IMR-90 (cell line): ENCODE results near the gene SLC39A11.

Source experiments
- CEBPB ChIP-seq: IDR thresholded peaks from 2 replicates; pipeline ENCODE4 v1.6.1; 2012; ENCODE audit warnings: low read depth, low read length, improper control_type of control experiment
- CTCF ChIP-seq: conservative IDR thresholded peaks from 2 replicates; pipeline ENCODE4 v1.5.1; 2012; ENCODE audit warnings: mild to moderate bottlenecking, low read depth, low read length, improper control_type of control experiment
- MAFK ChIP-seq: IDR thresholded peaks from 2 replicates; pipeline ENCODE4 v1.6.1; 2012; ENCODE audit warnings: low read depth, low read length, improper control_type of control experiment
- NFE2L2 ChIP-seq: fragments of 150-350 bp; IDR thresholded peaks from 2 replicates; pipeline ENCODE4 v1.6.1; 2016; ENCODE audit warnings: low read depth, mild to moderate bottlenecking, low read length
- POLR2A ChIP-seq: IDR thresholded peaks from 2 replicates; pipeline ENCODE4 v1.6.1; 2012; ENCODE audit warnings: mild to moderate bottlenecking, low read depth, low read length
- RAD21 ChIP-seq: IDR thresholded peaks from 2 replicates; pipeline ENCODE4 v1.6.1; 2012; ENCODE audit warnings: low read length, improper control_type of control experiment
- RCOR1 ChIP-seq: IDR thresholded peaks from 2 replicates; pipeline ENCODE4 v1.6.1; 2012; ENCODE audit warnings: mild to moderate bottlenecking, low read length, improper control_type of control experiment; ENCODE audit not compliant: insufficient replicate concordance
- SMC3 ChIP-seq: fragments of 150-350 bp; IDR thresholded peaks from 2 replicates; pipeline ENCODE4 v1.6.1; 2016; ENCODE audit warnings: low read depth, mild to moderate bottlenecking, antibody characterized with exemption, low read length, moderate library complexity
- USF2 ChIP-seq: fragments of 150-350 bp; IDR thresholded peaks from 2 replicates; pipeline ENCODE4 v1.6.1; 2017; ENCODE audit warnings: mild to moderate bottlenecking, antibody characterized with exemption, low read length, low read depth

GRCh38 chr17:72662827-72663190 lies 429.7 kb downstream of the SLC39A11 start:
- TF ChIP-seq CTCF (no peak), RAD21 (no peak), NFE2L2 (no peak), MAFK (no peak), USF2 (no peak), POLR2A (no peak), SMC3 (no peak), CEBPB (no peak), RCOR1 (no peak)
